Erythroblast (primary cell): ENCODE measurements around the gene IRAK2.
A peak's percentile ranks its signal among the peaks of the same experiment; 100 is the strongest.

ENCODE experiments used
- DNase-seq, 2 experiments: peaks; one replicate each; lab custom pipeline; 2025; lab: John Stamatoyannopoulos, UW
- GATA1 ChIP-seq: IDR thresholded peaks from 2 replicates; pipeline ENCODE4 v1.6.1; 2011; ENCODE audit warnings: low read depth, mild to moderate bottlenecking, control low read depth, low read length, moderate library complexity
- POLR2A ChIP-seq: IDR thresholded peaks from 2 replicates; pipeline ENCODE4 v1.6.1; 2011; ENCODE audit warnings: mild to moderate bottlenecking, low read length

The IRAK2 gene

GRCh38 chr3:10205451-10206165 is 40.9 kb downstream of the IRAK2 start:
- no peak for DNase-seq
- TF ChIP-seq GATA1 (no peak), POLR2A (no peak)

GRCh38 chr3:10206166-10206511 is 41.4 kb downstream of the IRAK2 start:
- no peak for DNase-seq
- TF ChIP-seq POLR2A (no peak), GATA1 (no peak)

- TF ChIP-seq GATA1 (no peak), POLR2A (no peak)
- no peak for DNase-seq
Measured at GRCh38 chr3:10213156-10213792, 48.6 kb downstream of the IRAK2 start.

GRCh38 chr3:10215578-10216368 is 51.1 kb downstream of the IRAK2 start:
- TF ChIP-seq POLR2A (no peak), GATA1 (no peak)
- no peak for DNase-seq

GRCh38 chr3:10217359-10217758 is 52.6 kb downstream of the IRAK2 start:
- TF ChIP-seq POLR2A (no peak), GATA1 (no peak)
- DNase-seq, result no peak

- no peak for DNase-seq
- TF ChIP-seq GATA1, result no peak
- no peak for TF ChIP-seq POLR2A
Measured at GRCh38 chr3:10219737-10220136, 55.0 kb downstream of the IRAK2 start.

- no peak for TF ChIP-seq GATA1
- TF ChIP-seq POLR2A, result no peak
- no peak for DNase-seq
Measured at GRCh38 chr3:10223676-10224639, 59.2 kb downstream of the IRAK2 start.

- peak; percentile 68 to 77 for DNase-seq
- TF ChIP-seq GATA1 (no peak), POLR2A (no peak)
Measured at GRCh38 chr3:10224794-10225665, 60.3 kb downstream of the IRAK2 start.

GRCh38 chr3:10226293-10226692 is 61.6 kb downstream of the IRAK2 start:
- DNase-seq, result no peak
- TF ChIP-seq GATA1 (no peak), POLR2A (no peak)

- TF ChIP-seq GATA1 (no peak), POLR2A (no peak)
- no peak for DNase-seq
Measured at GRCh38 chr3:10228248-10228950, 63.7 kb downstream of the IRAK2 start.

GRCh38 chr3:10229576-10229975 is 64.9 kb downstream of the IRAK2 start:
- TF ChIP-seq POLR2A (no peak), GATA1 (no peak)
- DNase-seq, result no peak

GRCh38 chr3:10232137-10232536 is 67.4 kb downstream of the IRAK2 start:
- no peak for DNase-seq
- TF ChIP-seq POLR2A, result no peak
- no peak for TF ChIP-seq GATA1
